RWPE1 (cell line): Measurements from ENCODE around the gene AMDHD2.
"Not testable (repeated sequence)": the region's sequence is repeated elsewhere in the genome, so short reads cannot be mapped to it uniquely, and the experiment has no call there.

ENCODE experiments used
- CTCF ChIA-PET: fragments of 350-600 bp; sonication (Branson Sonifier 250); formaldehyde crosslinking; extraction: SDS; loops from one replicate; lab custom pipeline; 2021; lab: Yijun Ruan, JAX
- POLR2A ChIA-PET: fragments of 400-600 bp; formaldehyde crosslinking; extraction: SDS; loops from one replicate; lab custom pipeline; 2020; ENCODE audit warnings: antibody characterized with exemption; ENCODE audit not compliant: low non-redundant PET; lab: Yijun Ruan, JAX
- DNase-seq: peaks from one replicate; pipeline ENCODE4 v3.0.0; 2012; ENCODE audit warnings: low spot score
- H3K27ac ChIP-seq: fragments of 450-650 bp; 2 replicates; pipeline ENCODE4 v1.5.1; 2017
- TF ChIP-seq, protein P1 (sequence below): fragments of 450-650 bp; conservative IDR thresholded peaks from 2 replicates; pipeline ENCODE4 v1.5.1; 2017; ENCODE audit warnings: low read depth, mild to moderate bottlenecking

The AMDHD2 gene

DNA sequence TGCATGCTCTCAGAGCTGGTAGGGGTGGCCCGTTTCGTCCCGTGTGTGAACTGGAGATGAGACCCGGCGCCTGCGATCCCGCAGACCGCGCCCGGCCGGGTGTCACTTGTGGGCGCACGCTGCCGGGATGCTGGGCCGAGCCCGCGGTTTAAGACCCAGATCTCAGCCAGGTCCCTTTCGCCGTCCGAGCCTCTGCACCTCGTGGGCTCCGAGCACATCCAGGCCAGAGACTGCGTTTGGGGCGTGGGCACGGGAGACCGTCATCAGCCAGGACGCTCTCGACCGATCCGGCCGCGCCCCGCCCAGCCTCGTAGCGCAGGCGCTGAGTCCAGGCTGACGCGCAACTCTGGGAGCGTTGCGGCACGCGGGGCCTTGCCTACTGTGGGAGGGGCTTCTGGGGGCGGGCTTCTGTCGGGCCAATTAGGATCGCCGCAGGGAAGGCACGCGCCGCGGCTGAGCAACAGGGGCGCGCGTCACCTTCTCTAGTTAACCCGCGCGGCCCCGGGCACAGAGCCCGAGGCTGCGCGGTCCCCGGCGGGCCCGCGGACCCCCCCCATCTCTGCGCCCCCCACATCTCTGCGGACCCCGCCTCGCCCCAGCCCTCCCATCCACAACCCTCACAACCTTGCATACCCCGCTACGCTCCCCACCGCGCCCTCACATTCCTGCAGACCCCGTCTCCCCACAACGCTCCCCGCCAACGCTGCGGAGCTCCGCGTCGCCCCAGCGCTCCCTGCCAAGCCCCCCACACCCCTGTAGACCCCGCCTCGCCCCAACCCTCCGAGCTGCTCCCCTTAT, 11.7 kb downstream of the AMDHD2 start:
- ChIA-PET POLR2A (interaction anchor here (1.7 kb wide), 1 partner anchor 11 kb away, joined by 6 read pairs; the partner anchor contains the start of gene AMDHD2), CTCF (interaction anchor here (0.5 kb wide), 1 partner anchor 14 kb away, joined by 3 read pairs; no protein-coding TSS in a partner anchor)
- peak overlapping the region; percentile 91 for H3K27ac ChIP-seq
- TF ChIP-seq, protein P1, sequence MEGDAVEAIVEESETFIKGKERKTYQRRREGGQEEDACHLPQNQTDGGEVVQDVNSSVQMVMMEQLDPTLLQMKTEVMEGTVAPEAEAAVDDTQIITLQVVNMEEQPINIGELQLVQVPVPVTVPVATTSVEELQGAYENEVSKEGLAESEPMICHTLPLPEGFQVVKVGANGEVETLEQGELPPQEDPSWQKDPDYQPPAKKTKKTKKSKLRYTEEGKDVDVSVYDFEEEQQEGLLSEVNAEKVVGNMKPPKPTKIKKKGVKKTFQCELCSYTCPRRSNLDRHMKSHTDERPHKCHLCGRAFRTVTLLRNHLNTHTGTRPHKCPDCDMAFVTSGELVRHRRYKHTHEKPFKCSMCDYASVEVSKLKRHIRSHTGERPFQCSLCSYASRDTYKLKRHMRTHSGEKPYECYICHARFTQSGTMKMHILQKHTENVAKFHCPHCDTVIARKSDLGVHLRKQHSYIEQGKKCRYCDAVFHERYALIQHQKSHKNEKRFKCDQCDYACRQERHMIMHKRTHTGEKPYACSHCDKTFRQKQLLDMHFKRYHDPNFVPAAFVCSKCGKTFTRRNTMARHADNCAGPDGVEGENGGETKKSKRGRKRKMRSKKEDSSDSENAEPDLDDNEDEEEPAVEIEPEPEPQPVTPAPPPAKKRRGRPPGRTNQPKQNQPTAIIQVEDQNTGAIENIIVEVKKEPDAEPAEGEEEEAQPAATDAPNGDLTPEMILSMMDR = no peak
- peak; percentile 94 for DNase-seq

DNA sequence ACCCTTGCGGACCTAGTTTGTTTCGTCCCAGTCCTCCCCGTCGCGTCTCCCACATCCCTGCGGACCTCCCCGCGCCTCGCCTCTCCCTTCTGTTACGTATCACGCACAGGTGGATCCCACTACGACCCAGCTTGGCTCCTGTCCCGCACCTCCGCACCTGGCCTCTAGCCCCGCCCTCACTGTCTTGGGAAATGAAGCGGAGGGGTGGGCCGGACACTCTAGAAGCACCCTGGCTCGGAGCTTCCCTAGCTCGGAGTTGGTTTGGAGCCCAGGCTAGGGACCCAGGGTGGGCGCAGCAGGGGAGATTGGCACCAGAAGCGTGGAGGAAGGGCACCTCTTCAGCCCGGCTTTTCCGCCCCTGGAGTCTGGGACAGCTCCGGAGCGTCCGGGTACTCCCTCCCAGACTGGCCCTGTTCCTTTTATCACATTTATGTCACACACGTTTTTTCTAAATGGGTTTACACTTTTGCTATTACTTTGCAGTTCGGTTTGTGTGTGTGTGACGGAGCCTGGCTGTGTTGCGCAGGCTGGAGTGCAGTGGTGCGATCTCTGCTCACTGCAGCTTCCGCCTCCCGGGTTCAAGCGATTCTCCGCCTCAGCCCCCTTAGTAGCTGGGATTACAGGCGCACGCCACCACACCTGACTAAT, 12.4 kb downstream of the AMDHD2 start:
- peak; percentile 59 for DNase-seq
- H3K27ac ChIP-seq = peak overlapping the region; percentile 91
- ChIA-PET POLR2A (interaction anchor here (1.7 kb wide), 1 partner anchor 12 kb away, joined by 6 read pairs; the partner anchor contains the start of gene AMDHD2), CTCF (interaction anchor here (0.5 to 0.6 kb wide), 2 partner anchors 15 to 349 kb away, joined by 3 read pairs; no protein-coding TSS in a partner anchor)
- TF ChIP-seq, protein P1 = no peak

DNA sequence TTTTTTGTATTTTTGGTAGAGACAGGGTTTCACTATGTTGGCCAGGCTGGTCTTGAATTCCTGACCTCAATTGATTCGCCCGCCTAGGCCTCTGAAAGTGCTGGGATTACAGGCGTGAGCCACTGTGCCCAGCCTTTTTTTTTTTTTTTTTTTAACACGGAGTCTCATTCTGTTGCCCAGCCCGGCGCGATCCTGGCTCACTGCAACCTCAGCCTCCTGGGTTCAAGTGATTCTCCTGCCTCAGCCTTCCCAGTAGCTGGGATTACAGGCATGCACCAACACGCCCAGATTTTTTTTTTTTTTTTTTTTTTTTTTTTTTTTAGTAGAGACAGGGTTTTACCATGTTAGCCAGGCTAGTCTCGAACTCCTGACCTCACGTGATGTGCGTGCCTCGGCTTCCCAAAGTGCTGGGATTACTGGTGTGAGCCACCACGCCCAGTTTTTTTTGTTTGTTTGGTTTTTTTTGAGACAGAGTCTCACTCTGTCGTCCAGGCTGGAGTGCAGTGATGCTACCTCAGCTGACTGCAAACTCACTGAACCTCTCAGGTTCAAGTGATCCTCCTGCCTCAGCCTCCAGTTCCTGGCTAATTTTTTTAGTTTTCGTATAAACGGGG, 13.1 kb downstream of the AMDHD2 start:
- CTCF ChIA-PET = interaction anchor here (0.6 kb wide), 1 partner anchor 350 kb away, joined by 3 read pairs; no protein-coding TSS in a partner anchor
- DNase-seq, POLR2A ChIA-PET: not testable (repeated sequence)
- peak overlapping the region; percentile 91 for H3K27ac ChIP-seq

DNA sequence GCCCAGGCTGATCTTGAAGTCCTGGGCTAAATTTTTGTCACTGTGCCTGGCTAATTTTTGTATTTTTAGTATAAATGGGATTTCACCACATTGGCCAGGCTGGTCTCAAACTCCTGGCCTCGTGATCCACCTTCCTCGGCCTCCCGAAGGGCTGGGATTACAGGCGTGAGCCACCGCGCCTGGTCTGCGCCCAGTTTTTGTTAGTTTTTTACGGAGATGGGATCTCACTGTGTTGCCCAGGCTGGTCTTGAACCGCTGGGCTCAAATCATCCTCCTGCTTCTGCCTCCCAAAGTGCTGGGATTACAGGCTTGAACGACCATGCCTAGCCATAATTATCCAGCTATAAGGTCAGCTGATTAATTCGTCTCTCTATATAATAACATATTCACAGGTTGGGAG, 13.7 kb downstream of the AMDHD2 start:
- ChIA-PET CTCF (no interaction called here), POLR2A (no interaction called here)
- TF ChIP-seq, protein P1 = no peak
- DNase-seq = no peak
- peak overlapping the region; percentile 91 for H3K27ac ChIP-seq

DNA sequence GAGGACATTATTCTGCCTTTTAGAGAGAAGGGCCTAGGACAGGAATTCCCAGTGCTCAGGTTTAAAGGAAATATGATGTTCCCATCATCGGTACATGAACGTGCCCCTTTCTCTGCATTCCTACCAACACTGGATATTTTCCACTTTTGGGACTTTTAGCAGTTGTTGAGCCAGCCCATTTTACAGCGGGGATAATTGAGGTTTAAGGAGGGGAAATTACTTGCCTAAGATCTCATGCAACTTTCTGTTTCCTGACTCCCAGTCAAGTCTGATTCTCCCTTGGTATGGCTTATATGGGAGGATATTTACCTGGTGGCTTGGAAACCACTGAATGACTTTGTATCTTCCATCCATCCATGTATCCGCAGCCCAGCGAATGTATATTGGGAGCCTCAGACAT, 14.2 kb downstream of the AMDHD2 start:
- peak overlapping the region; percentile 84 for H3K27ac ChIP-seq
- POLR2A ChIA-PET, DNase-seq, CTCF ChIA-PET: not testable (repeated sequence)

DNA sequence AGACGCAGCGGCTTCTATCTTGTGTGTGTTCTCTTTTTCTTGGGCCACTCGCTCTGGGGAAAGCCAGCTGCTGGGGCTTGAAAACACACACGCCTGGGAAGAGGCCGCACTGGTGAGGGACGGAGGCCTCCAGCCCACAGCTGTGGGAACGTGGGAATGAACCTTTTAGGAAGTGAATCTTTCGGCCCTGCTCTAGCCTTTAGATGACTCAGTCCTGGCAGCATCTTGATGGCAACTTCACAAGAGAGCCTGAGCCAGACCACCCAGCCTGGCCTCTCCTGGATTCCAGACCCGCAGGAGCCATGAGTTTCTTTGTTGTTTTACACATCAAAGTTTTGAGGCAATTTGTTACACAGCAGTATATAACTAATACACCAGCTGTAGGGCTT, 15.4 kb downstream of the AMDHD2 start:
- ChIA-PET POLR2A (no interaction called here), CTCF (no interaction called here)
- TF ChIP-seq, protein P1 = no peak
- no peak for DNase-seq
- H3K27ac ChIP-seq = peak overlapping the region; percentile 84
